ENCODE results near the gene HECTD3.
"Not testable (repeated sequence)": the region's sequence is repeated elsewhere in the genome, so short reads cannot be mapped to it uniquely, and the experiment has no call there.

Gene HECTD3

DNA sequence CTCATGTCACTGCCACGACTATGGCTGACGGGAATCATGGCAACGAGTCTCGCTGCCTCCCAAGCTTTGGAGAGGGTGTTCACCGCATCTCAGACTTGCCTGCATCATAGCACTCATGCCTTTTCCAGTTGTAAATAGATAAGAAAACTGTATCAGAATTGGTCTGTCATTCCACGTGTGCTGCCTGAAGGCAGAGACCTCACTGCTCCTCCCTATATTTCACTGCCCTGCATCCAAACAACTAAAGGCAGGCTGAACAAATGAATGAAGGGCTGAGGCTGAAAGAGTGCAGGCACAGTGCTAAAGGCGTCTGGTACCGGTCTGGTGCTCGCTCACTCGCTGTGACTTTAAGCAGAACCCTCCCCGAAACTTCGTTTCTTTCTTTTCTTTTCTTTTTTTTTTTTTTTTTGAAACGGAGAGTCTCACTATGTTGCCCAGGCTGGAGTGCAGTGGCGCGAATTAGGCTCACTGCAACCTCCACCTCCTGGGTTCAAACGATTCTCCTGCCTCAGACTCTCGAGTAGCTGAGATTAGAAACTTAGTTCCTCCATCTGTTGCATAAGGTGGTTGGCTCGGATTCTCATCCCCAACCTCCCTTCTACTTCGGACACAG lies 25.3 kb downstream of the HECTD3 start:
- DNase-seq, result no peak

DNA sequence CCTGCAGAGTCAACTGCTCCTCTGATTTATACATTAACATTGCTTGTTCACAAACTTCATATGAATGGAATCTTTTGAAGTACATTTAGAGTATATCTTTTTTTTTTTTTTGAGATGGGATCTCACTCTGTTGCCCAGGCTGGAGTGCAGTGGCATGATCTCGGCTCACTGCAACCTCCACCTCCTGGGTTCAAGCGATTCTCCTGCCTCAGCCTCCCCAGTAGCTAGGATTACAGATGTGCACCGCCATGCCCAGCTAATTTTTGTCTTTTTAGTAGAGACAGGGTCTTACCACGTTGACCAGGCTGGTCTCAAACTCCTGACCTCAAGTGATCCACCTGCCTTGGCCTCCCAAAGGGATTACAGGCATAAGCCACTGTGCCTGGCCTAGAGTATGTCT lies 33.8 kb downstream of the HECTD3 start:
- not testable (repeated sequence) for DNase-seq

DNA sequence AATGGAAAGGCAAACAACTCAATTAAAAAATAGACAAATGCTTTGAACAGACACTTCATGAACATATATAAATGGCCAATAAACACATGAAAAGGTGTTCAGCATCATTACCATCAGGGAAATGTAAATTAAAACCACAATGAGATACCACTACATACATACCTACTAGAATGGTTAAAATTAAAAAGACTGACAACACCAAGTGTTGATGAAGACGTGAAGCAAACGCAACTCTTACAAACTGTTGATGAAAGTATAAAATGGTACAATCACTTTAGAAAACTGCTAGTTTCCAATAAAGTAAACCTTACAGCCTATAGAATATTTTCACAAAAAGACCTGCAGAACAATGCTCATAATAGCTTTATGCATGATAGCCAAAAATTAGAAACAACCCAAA lies 34.9 kb downstream of the HECTD3 start:
- DNase-seq, result no peak

DNA sequence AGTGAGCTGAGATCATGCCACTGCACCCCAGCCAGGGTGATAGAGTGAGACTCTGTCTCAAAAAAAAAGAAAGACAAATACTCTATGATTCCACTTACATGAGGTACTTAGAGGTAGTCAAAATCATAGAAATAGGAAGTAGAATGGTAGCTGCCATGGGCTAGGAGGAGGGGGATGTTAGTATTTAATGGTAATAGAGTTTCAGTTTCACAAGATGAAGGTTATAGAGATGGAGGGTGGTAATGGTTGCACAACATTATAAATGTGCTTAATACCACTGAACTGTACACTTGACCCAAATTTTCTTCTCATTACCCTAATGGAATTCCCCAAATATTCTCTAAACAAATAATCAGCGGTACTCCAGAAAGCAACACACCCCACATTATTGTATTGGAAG lies 37.5 kb downstream of the HECTD3 start:
- no peak for DNase-seq

DNA sequence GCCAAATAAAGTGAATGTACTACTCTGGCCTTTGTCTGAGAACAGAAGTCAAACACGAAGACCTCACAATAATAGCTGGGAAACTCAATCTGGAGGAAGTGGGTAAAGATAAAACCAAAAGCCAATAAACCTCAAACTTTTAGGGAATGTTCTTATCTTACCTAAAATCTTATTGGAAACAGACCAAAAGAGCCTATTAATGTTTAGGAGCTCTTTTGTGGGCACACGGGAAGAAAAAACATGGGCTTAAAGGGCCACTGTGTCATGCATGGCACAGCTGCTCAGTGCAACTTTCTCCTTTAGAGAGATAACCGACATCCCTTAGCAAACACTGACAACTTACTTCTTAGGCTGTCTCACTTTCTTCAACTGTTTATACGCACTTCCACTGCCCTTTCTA lies 40.8 kb downstream of the HECTD3 start:
- no peak for DNase-seq

DNA sequence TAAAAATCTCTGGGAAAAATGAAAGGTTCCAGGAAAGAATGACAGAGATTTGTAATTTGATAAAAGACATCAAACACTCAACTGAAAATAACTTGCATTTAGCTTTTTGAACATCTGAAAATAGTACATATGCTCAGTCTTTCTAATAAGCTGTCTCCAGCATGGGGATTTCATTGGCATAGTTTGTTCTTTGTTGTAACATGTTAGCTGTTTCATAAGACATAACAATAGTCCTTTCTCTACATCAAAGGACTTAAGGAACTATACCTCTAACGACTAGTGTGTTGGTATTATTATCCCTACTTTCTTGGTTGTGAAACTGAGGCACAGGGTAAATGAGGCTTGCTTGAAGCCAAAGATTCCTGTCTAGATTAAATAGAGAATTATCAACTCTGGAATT lies 46.7 kb downstream of the HECTD3 start:
- DNase-seq, result no peak

DNA sequence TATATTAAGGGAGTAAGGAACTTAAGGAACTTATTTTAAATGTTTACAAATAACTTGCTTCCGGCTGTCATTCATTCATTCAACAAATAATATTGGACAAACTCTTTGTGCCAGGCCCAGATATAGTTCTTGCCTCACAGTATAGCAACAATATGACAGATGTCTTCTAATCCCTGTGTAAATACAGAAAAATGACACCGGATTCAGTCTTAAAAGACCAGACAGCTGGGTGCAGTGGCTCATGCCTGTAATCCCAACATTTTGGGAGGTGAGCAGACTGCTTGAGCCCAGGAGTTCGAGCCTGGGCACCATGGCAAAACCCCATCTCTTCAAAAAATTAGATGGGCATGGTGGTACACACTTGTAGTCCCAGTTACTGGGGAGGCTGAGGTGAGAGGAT lies 48.4 kb downstream of the HECTD3 start:
- DNase-seq, result no peak

DNA sequence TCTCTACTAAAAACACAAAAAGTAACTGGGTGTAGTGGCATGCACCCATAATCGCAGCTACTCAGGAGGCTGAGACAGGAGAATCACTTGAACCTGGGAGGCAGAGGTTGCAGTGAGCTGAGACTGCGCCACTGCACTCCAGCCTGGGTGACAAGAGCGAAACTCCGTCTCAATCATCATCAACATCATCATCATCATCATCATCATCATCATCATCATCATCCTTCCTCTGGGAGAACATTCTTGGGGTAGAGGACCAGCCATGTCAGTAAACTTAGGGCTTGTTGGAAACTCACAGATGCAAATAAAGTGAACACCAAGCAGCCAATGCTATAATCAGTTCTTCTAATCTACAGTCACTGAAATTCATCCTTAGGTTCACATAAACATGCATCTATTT lies 49.1 kb downstream of the HECTD3 start:
- DNase-seq, result not testable (repeated sequence)

DNA sequence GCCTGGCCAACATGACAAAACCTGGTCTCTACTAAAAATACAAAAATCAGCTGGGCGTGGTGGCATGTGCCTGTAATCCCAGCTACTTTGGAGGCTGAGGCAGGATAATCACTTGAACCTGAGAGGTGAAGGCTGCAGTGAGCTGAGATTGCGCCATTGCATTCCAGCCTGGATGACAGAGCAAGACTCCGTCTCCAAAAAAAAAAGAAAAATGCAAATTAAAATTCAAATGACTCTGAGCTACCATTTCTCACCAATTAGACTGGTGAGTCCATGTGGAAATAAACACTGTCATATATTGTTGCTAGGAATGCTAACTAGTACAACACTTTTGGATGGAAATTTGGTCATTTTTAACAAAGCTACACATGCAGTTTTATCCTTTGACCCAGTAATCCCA lies 53.6 kb downstream of the HECTD3 start:
- not testable (repeated sequence) for DNase-seq

DNA sequence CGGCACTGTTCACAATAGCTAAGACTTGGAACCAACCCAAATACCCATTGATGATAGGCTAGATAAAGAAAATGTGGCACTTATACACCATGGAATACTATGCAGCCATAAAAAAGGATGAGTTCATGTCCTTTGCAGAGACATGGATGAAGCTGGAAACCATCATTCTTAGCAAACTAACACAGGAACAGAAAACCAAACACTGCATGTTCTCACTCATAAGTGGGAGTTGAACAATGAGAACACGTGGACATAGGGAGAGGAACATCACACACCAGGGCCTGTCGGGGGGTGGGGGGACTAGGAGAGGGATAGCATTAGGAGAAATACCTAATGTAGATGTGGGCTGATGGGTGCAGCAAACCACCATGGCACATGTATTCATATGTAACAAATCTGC lies 55.0 kb downstream of the HECTD3 start:
- not testable (repeated sequence) for DNase-seq
